Osteoblast (primary cell): Measurements from ENCODE around the gene PRPSAP1. TPM values are rescaled to one million over a fixed set of nuclear protein-coding genes. Genes with fewer than 3 reads are reported as not detected.

Source experiments
- DNase-seq: peaks from one replicate; pipeline ENCODE4 v3.0.0; 2011; ENCODE audit warnings: low spot score, mixed read lengths; ENCODE audit not compliant: insufficient read length; ENCODE audit errors: missing footprints
- H2AFZ ChIP-seq: 2 replicates; pipeline ENCODE4 v1.6.0; 2011; ENCODE audit warnings: mild to moderate bottlenecking, low read length
- H3K27ac ChIP-seq: 2 replicates; pipeline ENCODE4 v1.5.1; 2011; ENCODE audit warnings: mild to moderate bottlenecking, low read depth, low read length, moderate library complexity
- H3K27me3 ChIP-seq: 2 replicates; pipeline ENCODE4 v1.6.0; 2012; ENCODE audit warnings: mild to moderate bottlenecking, control low read depth, inconsistent platforms, low read length, moderate library complexity; ENCODE audit not compliant: insufficient read depth
- H3K36me3 ChIP-seq: 2 replicates; pipeline ENCODE4 v1.5.1; 2011; ENCODE audit warnings: mild to moderate bottlenecking, low read length, control low read depth, moderate library complexity; ENCODE audit not compliant: insufficient read depth
- H3K4me1 ChIP-seq: 2 replicates; pipeline ENCODE4 v1.5.1; 2011; ENCODE audit warnings: mild to moderate bottlenecking, low read length, control low read depth, moderate library complexity; ENCODE audit not compliant: insufficient read depth
- H3K4me2 ChIP-seq: 2 replicates; pipeline ENCODE4 v1.6.0; 2011; ENCODE audit warnings: mild to moderate bottlenecking, low read length; ENCODE audit not compliant: insufficient read depth
- H3K4me3 ChIP-seq: fragments of 200-600 bp; sonication (generic); 3 replicates; pipeline ENCODE4 v1.5.1; 2012; ENCODE audit warnings: mild to moderate bottlenecking, low read length, inconsistent platforms; ENCODE audit not compliant: insufficient read depth
- H3K79me2 ChIP-seq: 2 replicates; pipeline ENCODE4 v1.6.0; 2012; ENCODE audit warnings: mild to moderate bottlenecking, low read length, control low read depth, inconsistent platforms; ENCODE audit not compliant: insufficient read depth
- H3K9me3 ChIP-seq: 2 replicates; pipeline ENCODE4 v1.5.1; 2011; ENCODE audit warnings: low read depth, low read length, control low read depth
- H4K20me1 ChIP-seq: 2 replicates; pipeline ENCODE4 v1.6.0; 2012; ENCODE audit warnings: mild to moderate bottlenecking, low read length, control low read depth; ENCODE audit not compliant: insufficient read depth
- total RNA-seq: library from RNA; depleted of rRNA; stranded (reverse); fragments of >200 nt; gene quantifications from 2 replicates; pipeline ENCODE4 v1.2.3, GENCODE V29; 2012
- TF ChIP-seq, protein P1 (sequence below): IDR thresholded peaks from 2 replicates; pipeline ENCODE4 v1.5.1; 2011; ENCODE audit warnings: mild to moderate bottlenecking, low read depth, low read length, moderate library complexity; ENCODE audit errors: extremely low read depth

The PRPSAP1 gene
- total RNA-seq, 1 donor: 79.6 TPM

DNA sequence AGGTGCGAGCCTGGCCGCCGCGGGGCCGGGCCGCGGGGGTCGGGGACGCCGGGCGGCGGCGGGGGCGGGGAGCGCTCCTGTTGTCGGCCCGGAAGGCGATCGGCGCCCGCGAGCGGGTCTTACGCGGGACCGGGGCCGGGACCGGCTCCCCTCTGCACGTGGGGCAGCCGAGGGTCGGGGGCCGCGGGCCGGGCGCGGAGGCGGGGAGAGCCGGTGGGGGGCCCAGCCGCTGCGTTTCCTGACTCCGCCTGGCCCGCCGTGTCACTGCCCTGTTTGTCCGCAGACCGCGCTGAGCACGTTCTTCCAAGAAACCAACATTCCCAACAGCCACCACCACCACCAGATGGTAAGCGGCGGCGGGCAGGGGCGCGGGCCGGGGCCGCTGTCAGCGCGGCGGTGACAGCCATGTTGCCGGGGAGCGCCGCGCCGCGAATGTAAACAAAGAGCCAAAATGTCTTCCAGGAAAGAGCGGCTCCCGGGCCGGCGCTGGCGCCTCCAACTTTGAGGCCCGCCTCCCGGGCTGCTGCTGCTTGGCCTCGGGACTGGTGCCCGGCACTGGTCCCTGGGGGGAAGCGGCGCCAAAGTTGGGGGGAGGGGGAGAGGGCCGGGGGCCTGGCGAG is 88.0 kb downstream of the PRPSAP1 start:
- peak overlapping the region; percentile 96 for H3K4me2 ChIP-seq
- TF ChIP-seq, protein P1, sequence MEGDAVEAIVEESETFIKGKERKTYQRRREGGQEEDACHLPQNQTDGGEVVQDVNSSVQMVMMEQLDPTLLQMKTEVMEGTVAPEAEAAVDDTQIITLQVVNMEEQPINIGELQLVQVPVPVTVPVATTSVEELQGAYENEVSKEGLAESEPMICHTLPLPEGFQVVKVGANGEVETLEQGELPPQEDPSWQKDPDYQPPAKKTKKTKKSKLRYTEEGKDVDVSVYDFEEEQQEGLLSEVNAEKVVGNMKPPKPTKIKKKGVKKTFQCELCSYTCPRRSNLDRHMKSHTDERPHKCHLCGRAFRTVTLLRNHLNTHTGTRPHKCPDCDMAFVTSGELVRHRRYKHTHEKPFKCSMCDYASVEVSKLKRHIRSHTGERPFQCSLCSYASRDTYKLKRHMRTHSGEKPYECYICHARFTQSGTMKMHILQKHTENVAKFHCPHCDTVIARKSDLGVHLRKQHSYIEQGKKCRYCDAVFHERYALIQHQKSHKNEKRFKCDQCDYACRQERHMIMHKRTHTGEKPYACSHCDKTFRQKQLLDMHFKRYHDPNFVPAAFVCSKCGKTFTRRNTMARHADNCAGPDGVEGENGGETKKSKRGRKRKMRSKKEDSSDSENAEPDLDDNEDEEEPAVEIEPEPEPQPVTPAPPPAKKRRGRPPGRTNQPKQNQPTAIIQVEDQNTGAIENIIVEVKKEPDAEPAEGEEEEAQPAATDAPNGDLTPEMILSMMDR: no peak
- peaks cover 10% of the 10 kb centered on the region for H3K36me3 ChIP-seq
- DNase-seq: peak; percentile 94
- H2AFZ ChIP-seq: no peak overlapping the region
- peaks cover 43% of the 10 kb centered on the region for H3K79me2 ChIP-seq
- H4K20me1 ChIP-seq: peaks cover 2% of the 10 kb centered on the region
- no peaks in the 10 kb centered on the region for H3K9me3 ChIP-seq
- peaks cover 40% of the 10 kb centered on the region for H3K4me1 ChIP-seq
- no peaks in the 10 kb centered on the region for H3K27me3 ChIP-seq
- peak overlapping the region; percentile 93 for H3K4me3 ChIP-seq
- H3K27ac ChIP-seq: peak overlapping the region; percentile 76

DNA sequence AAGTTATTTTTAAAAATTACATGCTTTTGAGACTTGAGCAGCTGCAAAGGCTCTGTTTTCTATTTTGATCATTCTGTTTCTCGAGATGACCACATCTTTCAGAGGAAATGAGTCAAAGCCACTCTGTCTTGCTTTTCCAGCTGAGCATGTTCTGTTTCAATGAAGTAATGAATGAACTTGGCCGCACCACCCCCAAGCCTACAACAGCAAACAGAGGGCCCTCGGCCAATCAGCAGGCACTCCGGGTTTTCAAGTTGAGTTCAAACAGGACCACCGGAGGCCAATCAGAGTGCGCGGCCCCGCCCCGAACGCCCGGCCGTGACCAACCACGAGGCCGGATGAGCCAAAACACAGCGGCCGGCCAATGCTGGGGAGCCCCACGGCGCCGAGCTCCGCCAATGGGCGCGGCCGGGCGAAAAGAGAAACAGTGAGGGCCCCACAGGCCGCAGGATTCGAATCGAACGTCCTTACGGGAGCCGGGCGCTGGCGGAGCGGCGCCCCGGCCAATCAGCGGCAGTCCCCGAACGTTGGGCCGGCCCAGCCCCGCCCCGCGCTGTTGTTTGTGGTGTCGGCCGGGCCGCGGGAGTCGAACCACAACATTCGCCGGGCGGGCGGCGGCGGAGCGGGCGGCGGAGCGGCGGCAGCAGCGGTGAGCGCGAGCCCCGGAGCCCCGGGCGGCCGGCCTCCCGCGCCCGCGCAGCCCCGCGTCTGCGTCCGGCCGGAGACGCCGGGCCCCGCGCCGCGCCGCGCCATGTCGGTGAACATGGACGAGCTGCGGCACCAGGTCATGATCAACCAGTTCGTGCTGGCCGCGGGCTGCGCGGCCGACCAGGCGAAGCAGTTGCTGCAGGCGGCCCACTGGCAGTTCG is 88.7 kb downstream of the PRPSAP1 start, which contains the start of gene UBALD2:
Gene UBALD2, plus strand, starts transcription at position 594 of the 869 bp plus-strand sequence. Its CDS starts 158 bp downstream, at position 752.
- peak; percentile 100 for DNase-seq
- TF ChIP-seq, protein P1: no peak
- peak within 1 kb of the TSS; percentile 95 for H3K27ac ChIP-seq
- H3K27me3 ChIP-seq: no peaks in the 10 kb centered on the region
- H4K20me1 ChIP-seq: peaks cover 2% of the 10 kb centered on the region
- H3K79me2 ChIP-seq: peaks cover 43% of the 10 kb centered on the region
- H3K4me1 ChIP-seq: peaks cover 40% of the 10 kb centered on the region
- peak within 1 kb of the TSS; percentile 93 for H3K4me3 ChIP-seq
- peaks cover 10% of the 10 kb centered on the region for H3K36me3 ChIP-seq
- H3K9me3 ChIP-seq: no peaks in the 10 kb centered on the region
- H2AFZ ChIP-seq: peak within 1 kb of the TSS; percentile 85
- peak within 1 kb of the TSS; percentile 96 for H3K4me2 ChIP-seq

- Histone ChIP-seq H3K9me3 (no peaks in the 10 kb centered on the region), H3K36me3 (peaks cover 4% of the 10 kb centered on the region), H3K27ac (peak overlapping the region; percentile 95), H3K4me2 (peak overlapping the region; percentile 94), H3K79me2 (peaks cover 37% of the 10 kb centered on the region), H3K27me3 (no peaks in the 10 kb centered on the region), H2AFZ (peak overlapping the region; percentile 85), H3K4me3 (peak overlapping the region; percentile 63), H4K20me1 (peaks cover 2% of the 10 kb centered on the region), H3K4me1 (peaks cover 42% of the 10 kb centered on the region)
- TF ChIP-seq, protein P1: no peak
- no peak for DNase-seq
These were observed 89.3 kb downstream of the PRPSAP1 start for GRCh38 chr17:76264425-76264754.

- Histone ChIP-seq H3K4me2 (peak overlapping the region; percentile 94), H4K20me1 (no peaks in the 10 kb centered on the region), H3K9me3 (no peaks in the 10 kb centered on the region), H3K4me1 (peaks cover 42% of the 10 kb centered on the region), H3K27me3 (no peaks in the 10 kb centered on the region), H3K27ac (peak overlapping the region; percentile 95), H2AFZ (peak overlapping the region; percentile 85), H3K79me2 (peaks cover 33% of the 10 kb centered on the region), H3K36me3 (no peaks in the 10 kb centered on the region), H3K4me3 (no peak overlapping the region)
- no peak for DNase-seq
- TF ChIP-seq, protein P1: no peak
These were observed 89.8 kb downstream of the PRPSAP1 start for GRCh38 chr17:76263896-76264295.
